ENCODE data around the gene NAP1L1.

The NAP1L1 gene

DNA sequence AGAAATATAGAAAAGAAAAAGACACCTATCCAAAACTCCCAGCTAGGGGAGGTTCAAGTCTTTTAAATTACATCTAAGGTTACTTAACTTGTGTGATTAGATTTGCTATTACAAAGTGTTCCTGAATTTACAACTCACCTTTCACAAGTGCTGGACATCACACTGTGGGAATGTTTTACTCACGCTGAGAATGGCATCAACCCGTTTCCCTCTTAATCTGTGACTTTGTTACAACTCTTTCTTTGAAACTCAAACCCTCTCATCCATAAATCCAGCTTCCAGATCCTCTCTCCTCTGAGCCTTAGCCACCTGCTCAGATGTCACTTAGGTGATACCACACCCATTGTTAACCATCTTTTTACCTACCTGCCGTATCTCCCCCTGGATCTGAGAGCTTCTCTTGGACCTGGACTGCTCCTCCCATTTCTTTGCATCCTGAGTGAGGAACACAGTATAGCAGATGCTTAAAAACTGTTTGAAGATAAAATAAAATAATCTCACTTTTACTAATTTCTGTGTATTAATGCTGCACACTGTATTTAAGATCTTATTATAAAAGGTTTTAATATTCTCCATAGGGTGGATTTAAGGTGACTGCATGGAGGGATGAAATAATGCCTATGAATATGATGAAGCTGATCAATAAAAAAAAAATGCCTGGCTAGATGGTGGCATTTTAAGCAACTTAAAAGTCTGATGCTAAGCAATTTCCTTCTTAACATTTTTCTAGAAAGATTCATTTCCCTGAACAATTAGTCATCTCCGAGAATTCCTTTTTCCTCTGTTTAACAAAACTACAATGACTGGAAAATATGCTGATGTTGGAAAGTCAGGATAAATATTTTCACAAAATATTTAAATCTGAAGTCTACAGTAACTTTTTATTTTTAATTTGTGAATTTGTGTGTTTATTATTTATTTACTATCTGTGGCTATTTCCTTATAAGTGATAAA is 39.1 kb upstream of the NAP1L1 start:
- Histone ChIP-seq H3K4me3 (replicated peaks; ENCODE audit: insufficient read depth, low read length) (no peak overlapping the region), H3K27ac (replicated peaks) (no peak overlapping the region), H3K27me3 (ENCODE audit: insufficient read depth, poor library complexity, severe bottlenecking) (no peaks in the 10 kb centered on the region)
- no peak for DNase-seq (ENCODE audit: low read depth in 1 of 2, low spot score in 1 of 2)
- TF ChIP-seq SPI1 (IDR thresholded peaks at IDR 0.05; ENCODE audit: borderline replicate concordance, low read depth) (no peak), POLR2AphosphoS5 (IDR thresholded peaks at IDR 0.05; ENCODE audit: low read depth) (no peak), GABPA (IDR thresholded peaks at IDR 0.05; ENCODE audit: low read depth) (no peak)
- TF ChIP-seq, protein P1, sequence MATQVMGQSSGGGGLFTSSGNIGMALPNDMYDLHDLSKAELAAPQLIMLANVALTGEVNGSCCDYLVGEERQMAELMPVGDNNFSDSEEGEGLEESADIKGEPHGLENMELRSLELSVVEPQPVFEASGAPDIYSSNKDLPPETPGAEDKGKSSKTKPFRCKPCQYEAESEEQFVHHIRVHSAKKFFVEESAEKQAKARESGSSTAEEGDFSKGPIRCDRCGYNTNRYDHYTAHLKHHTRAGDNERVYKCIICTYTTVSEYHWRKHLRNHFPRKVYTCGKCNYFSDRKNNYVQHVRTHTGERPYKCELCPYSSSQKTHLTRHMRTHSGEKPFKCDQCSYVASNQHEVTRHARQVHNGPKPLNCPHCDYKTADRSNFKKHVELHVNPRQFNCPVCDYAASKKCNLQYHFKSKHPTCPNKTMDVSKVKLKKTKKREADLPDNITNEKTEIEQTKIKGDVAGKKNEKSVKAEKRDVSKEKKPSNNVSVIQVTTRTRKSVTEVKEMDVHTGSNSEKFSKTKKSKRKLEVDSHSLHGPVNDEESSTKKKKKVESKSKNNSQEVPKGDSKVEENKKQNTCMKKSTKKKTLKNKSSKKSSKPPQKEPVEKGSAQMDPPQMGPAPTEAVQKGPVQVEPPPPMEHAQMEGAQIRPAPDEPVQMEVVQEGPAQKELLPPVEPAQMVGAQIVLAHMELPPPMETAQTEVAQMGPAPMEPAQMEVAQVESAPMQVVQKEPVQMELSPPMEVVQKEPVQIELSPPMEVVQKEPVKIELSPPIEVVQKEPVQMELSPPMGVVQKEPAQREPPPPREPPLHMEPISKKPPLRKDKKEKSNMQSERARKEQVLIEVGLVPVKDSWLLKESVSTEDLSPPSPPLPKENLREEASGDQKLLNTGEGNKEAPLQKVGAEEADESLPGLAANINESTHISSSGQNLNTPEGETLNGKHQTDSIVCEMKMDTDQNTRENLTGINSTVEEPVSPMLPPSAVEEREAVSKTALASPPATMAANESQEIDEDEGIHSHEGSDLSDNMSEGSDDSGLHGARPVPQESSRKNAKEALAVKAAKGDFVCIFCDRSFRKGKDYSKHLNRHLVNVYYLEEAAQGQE (IDR thresholded peaks at IDR 0.05; ENCODE audit: insufficient replicate concordance, low read depth): no peak
- TF ChIP-seq, protein P2, sequence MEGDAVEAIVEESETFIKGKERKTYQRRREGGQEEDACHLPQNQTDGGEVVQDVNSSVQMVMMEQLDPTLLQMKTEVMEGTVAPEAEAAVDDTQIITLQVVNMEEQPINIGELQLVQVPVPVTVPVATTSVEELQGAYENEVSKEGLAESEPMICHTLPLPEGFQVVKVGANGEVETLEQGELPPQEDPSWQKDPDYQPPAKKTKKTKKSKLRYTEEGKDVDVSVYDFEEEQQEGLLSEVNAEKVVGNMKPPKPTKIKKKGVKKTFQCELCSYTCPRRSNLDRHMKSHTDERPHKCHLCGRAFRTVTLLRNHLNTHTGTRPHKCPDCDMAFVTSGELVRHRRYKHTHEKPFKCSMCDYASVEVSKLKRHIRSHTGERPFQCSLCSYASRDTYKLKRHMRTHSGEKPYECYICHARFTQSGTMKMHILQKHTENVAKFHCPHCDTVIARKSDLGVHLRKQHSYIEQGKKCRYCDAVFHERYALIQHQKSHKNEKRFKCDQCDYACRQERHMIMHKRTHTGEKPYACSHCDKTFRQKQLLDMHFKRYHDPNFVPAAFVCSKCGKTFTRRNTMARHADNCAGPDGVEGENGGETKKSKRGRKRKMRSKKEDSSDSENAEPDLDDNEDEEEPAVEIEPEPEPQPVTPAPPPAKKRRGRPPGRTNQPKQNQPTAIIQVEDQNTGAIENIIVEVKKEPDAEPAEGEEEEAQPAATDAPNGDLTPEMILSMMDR (IDR thresholded peaks at IDR 0.05; ENCODE audit: insufficient read depth, low read length): no peak

DNA sequence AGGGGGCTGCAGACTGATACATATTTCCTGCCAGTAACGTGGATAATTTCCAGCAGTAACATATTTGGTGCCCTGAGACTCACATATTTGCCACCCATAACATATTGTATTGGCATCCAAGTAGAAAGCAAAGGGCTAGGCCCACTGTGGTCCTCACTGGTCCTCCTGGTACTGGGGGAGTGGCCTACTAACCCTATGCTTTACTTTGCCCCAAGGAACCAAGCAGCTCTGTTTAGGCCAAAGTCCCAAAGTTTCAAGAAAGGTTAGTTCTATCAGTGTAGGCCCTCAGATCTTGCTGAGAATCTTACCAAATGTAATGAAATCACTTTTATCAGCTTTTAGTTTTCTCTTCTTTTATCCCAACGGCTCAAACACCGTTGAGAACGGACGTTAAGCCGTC is 35.4 kb upstream of the NAP1L1 start:
- H3K27me3 ChIP-seq (ENCODE audit: insufficient read depth, poor library complexity, severe bottlenecking): no peaks in the 10 kb centered on the region
- H3K27ac ChIP-seq (replicated peaks): no peak overlapping the region
- no peak overlapping the region for H3K4me3 ChIP-seq (replicated peaks; ENCODE audit: insufficient read depth, low read length)
- DNase-seq (ENCODE audit: low read depth in 1 of 2, low spot score in 1 of 2): no peak
- TF ChIP-seq, protein P2 (IDR thresholded peaks at IDR 0.05; ENCODE audit: insufficient read depth, low read length): no peak
- TF ChIP-seq POLR2AphosphoS5 (IDR thresholded peaks at IDR 0.05; ENCODE audit: low read depth) (no peak), SPI1 (IDR thresholded peaks at IDR 0.05; ENCODE audit: borderline replicate concordance, low read depth) (no peak), GABPA (IDR thresholded peaks at IDR 0.05; ENCODE audit: low read depth) (no peak)
- TF ChIP-seq, protein P1 (IDR thresholded peaks at IDR 0.05; ENCODE audit: insufficient replicate concordance, low read depth): no peak

DNA sequence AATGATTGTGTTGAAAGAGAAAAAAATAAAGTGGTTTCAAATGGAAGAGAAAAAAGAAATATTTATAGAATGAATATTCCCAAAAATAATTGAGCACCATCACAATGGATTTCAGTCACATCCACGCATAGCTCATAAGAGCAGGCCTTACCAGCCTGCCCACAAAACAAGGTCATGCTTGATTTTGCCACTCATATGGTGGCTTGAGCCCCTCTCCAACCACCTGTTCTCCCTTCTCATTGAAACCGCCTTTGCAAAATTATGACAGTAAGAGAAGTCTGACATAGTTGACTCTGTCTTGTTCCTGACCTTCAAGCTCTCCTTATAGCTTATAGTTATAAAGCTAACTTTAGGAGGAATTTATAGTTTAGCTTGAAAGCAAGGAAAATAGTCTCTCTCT is 33.3 kb upstream of the NAP1L1 start:
- TF ChIP-seq, protein P2 (IDR thresholded peaks at IDR 0.05; ENCODE audit: insufficient read depth, low read length): no peak
- TF ChIP-seq SPI1 (IDR thresholded peaks at IDR 0.05; ENCODE audit: borderline replicate concordance, low read depth) (no peak), POLR2AphosphoS5 (IDR thresholded peaks at IDR 0.05; ENCODE audit: low read depth) (no peak), GABPA (IDR thresholded peaks at IDR 0.05; ENCODE audit: low read depth) (no peak)
- TF ChIP-seq, protein P1 (IDR thresholded peaks at IDR 0.05; ENCODE audit: insufficient replicate concordance, low read depth): no peak
- DNase-seq (ENCODE audit: low read depth in 1 of 2, low spot score in 1 of 2): no peak
- H3K27me3 ChIP-seq (ENCODE audit: insufficient read depth, poor library complexity, severe bottlenecking): no peaks in the 10 kb centered on the region
- no peak overlapping the region for H3K4me3 ChIP-seq (replicated peaks; ENCODE audit: insufficient read depth, low read length)
- no peak overlapping the region for H3K27ac ChIP-seq (replicated peaks)
